Left ventricle myocardium inferior (tissue), 1 donor: ENCODE results near the gene CLEC14A. TPM values are rescaled to one million over a fixed set of nuclear protein-coding genes. Genes with fewer than 3 reads are reported as not detected.
A peak's percentile ranks its signal among the peaks of the same experiment; 100 is the strongest.

Source experiments
- DNase-seq: peaks from one replicate; pipeline ENCODE4 v3.0.0-alpha.2; 2020
- H3K27ac ChIP-seq: fragments of 200-600 bp; replicated peaks from 2 replicates; pipeline ENCODE4 v1.8.0; 2021
- H3K27me3 ChIP-seq: fragments of 200-600 bp; 2 replicates; pipeline ENCODE4 v1.8.0; 2021; ENCODE audit warnings: low read depth
- H3K36me3 ChIP-seq: fragments of 200-600 bp; 2 replicates; pipeline ENCODE4 v1.8.0; 2021
- H3K4me1 ChIP-seq: fragments of 200-600 bp; 2 replicates; pipeline ENCODE4 v1.8.0; 2021
- H3K4me3 ChIP-seq: fragments of 200-600 bp; 2 replicates; pipeline ENCODE4 v1.8.0; 2021; ENCODE audit warnings: mild to moderate bottlenecking, moderate library complexity
- H3K9me3 ChIP-seq: fragments of 200-600 bp; replicated peaks from 2 replicates; pipeline ENCODE4 v1.8.0; 2021
- CTCF ChIP-seq: fragments of 200-600 bp; IDR thresholded peaks from 2 replicates; pipeline ENCODE4 v1.8.0; 2021; ENCODE audit warnings: antibody characterized with exemption, mild to moderate bottlenecking, borderline replicate concordance
- intact Hi-C: fragments of 100-400 bp; cut with micrococcal nuclease; formaldehyde crosslinking; loops from one replicate; pipeline ENCODE4 v1.11.0; 2022
- total RNA-seq: library from RNA; stranded (reverse); fragmentation: NEBNext Ultra II Directional; extraction: Animal tissue kit (Norgen Biotek cat#: 25700); gene quantifications from one replicate; pipeline ENCODE4 v1.2.1, GENCODE V29; 2021
- donor health status: DM: no; HTN: yes; CAD: no; lungs with severe emphysema.

Gene CLEC14A
- total RNA-seq, 1 donor from 2014 or later = 34.3 TPM

DNA sequence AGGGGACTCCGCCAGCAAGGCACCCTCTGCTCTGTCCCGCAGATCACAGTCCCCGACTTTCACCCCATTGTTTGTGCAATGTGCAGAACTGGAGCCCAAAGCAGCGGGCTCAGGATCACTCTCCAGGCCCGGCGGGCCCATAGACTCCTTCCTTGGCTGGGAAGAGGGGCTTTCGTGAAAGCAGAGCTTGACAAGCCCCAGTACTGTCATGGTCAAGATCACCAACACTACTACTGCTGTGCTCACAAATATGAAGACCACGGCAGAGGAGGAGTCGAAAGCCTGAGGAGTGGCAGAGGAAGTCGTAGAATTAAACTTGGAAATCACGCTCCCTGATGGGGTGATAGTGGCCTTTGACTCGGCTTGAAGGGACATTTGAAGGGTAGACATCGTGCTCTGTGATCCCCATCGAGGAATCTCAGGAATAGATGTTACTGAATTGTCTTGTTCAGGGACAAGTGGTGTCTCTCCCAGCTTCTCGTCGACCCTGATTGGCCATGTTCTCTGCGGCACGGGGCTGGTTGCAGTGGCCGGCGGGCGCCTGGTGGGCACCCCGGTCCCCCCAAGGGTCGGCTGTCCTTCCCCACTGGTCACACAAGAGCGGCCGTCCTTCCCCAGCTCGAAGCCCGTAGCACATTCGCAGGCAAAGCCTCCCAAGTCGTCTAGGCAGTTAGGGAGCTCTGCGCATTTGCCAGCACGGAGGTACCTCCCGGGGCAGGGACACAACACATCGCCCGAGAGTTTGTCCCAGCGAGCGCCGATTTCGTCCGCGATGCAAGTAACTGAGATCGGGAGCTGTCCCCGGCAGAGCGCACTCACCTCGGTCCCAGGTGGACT is 1.1 kb downstream of the CLEC14A start:
- intact Hi-C loops = no loop called here
- Histone ChIP-seq H3K27me3 (peaks cover 33% of the 10 kb centered on the region), H3K36me3 (no peaks in the 10 kb centered on the region), H3K27ac (peak overlapping the region; percentile 96), H3K4me1 (peaks cover 32% of the 10 kb centered on the region), H3K4me3 (peak overlapping the region; percentile 76), H3K9me3 (no peaks in the 10 kb centered on the region)
- TF ChIP-seq CTCF = no peak
- peak; percentile 16 for DNase-seq

DNA sequence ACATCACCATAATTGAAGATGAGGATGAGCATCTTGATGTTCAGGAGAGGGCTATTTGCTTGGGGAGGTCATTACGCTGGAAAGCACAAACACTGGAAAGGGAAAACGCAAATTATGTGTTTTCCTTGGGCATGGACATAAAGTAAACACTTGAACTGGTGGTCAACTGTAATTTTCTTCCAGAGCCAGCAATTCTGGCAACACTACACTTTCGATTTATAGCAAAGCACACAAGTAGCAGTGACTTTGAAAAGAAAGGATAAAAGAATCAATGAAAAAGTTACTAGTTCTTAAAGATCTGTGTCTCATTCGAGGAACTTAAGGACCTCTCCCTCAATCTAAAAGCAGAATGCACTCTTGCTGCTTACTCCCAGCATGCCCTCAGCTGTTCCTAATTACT is 2.2 kb downstream of the CLEC14A start:
- TF ChIP-seq CTCF = no peak
- peak overlapping the region; percentile 76 for H3K4me3 ChIP-seq
- H3K27ac ChIP-seq = peak overlapping the region; percentile 96
- DNase-seq = no peak
- no peaks in the 10 kb centered on the region for H3K9me3 ChIP-seq
- intact Hi-C loops = no loop called here
- no peaks in the 10 kb centered on the region for H3K36me3 ChIP-seq
- H3K27me3 ChIP-seq = peaks cover 33% of the 10 kb centered on the region
- H3K4me1 ChIP-seq = peaks cover 41% of the 10 kb centered on the region

- TF ChIP-seq CTCF = no peak
- intact Hi-C loops = no loop called here
- H3K27me3 ChIP-seq = peaks cover 33% of the 10 kb centered on the region
- no peaks in the 10 kb centered on the region for H3K36me3 ChIP-seq
- H3K4me1 ChIP-seq = peaks cover 40% of the 10 kb centered on the region
- H3K4me3 ChIP-seq = peak overlapping the region; percentile 76
- peak overlapping the region; percentile 96 for H3K27ac ChIP-seq
- DNase-seq = no peak
- H3K9me3 ChIP-seq = no peaks in the 10 kb centered on the region
Measured at GRCh38 chr14:38252066-38252710, 3.7 kb downstream of the CLEC14A start.

- peak overlapping the region; percentile 96 for H3K27ac ChIP-seq
- H3K36me3 ChIP-seq = no peaks in the 10 kb centered on the region
- H3K27me3 ChIP-seq = peaks cover 18% of the 10 kb centered on the region
- H3K4me1 ChIP-seq = peaks cover 33% of the 10 kb centered on the region
- intact Hi-C loops = no loop called here
- TF ChIP-seq CTCF = no peak
- H3K9me3 ChIP-seq = no peaks in the 10 kb centered on the region
- DNase-seq = no peak
- H3K4me3 ChIP-seq = peak overlapping the region; percentile 76
Measured at GRCh38 chr14:38250331-38250730, 5.6 kb downstream of the CLEC14A start.

GRCh38 chr14:38248321-38249028 is 7.4 kb downstream of the CLEC14A start:
- H3K27ac ChIP-seq = no peak overlapping the region
- no peak for DNase-seq
- H3K36me3 ChIP-seq = no peaks in the 10 kb centered on the region
- no peaks in the 10 kb centered on the region for H3K27me3 ChIP-seq
- no peaks in the 10 kb centered on the region for H3K9me3 ChIP-seq
- intact Hi-C loops = no loop called here
- H3K4me3 ChIP-seq = peak overlapping the region; percentile 76
- H3K4me1 ChIP-seq = peaks cover 22% of the 10 kb centered on the region
- TF ChIP-seq CTCF = peak; percentile 32
